Colonic mucosa (tissue), 4 donors: ENCODE results near the gene FMR1NB. TPM values are rescaled to one million over a fixed set of nuclear protein-coding genes. Genes with fewer than 3 reads are reported as not detected.

ENCODE experiments used
- DNase-seq: peaks from one replicate; pipeline ENCODE4 v3.0.0-alpha.2; 2020
- H3K27ac ChIP-seq: fragments of 200-600 bp; one replicate; pipeline ENCODE4 v1.8.0; 2021
- H3K27me3 ChIP-seq: fragments of 200-600 bp; one replicate; pipeline ENCODE4 v1.8.0; 2021
- H3K36me3 ChIP-seq: fragments of 200-600 bp; one replicate; pipeline ENCODE4 v1.8.0; 2021
- H3K4me1 ChIP-seq: fragments of 200-600 bp; one replicate; pipeline ENCODE4 v1.8.0; 2021; ENCODE audit warnings: mild to moderate bottlenecking
- H3K4me3 ChIP-seq: fragments of 200-600 bp; one replicate; pipeline ENCODE4 v1.8.0; 2021
- H3K9ac ChIP-seq, 2 donors: one replicate each; pipeline ENCODE4 v1.7.0; 2013; ENCODE audit warnings: control low read depth in 2 of 2, low read depth in 2 of 2, low read length in 2 of 2
- H3K9me3 ChIP-seq: fragments of 200-600 bp; one replicate; pipeline ENCODE4 v1.8.0; 2021
- intact Hi-C: fragments of 100-400 bp; cut with DNase I; formaldehyde crosslinking; loops from one replicate; pipeline ENCODE4 v1.14.1; 2022
- total RNA-seq, 2 donors: library from RNA; stranded (reverse); fragmentation: NEBNext Ultra II Directional in 1 of 2; extraction: Animal tissue kit (Norgen Biotek cat#: 25700) in 1 of 2; gene quantifications; one replicate each; pipeline ENCODE4 v1.2.1, GENCODE V29; 2021
- TF ChIP-seq, protein P1 (sequence below): fragments of 200-600 bp; IDR thresholded peaks from one replicate; pipeline ENCODE4 v1.8.0; 2022; ENCODE audit warnings: antibody characterized with exemption, mild to moderate bottlenecking
- donor health status: healthy.
- donor health status: DM: no; HTN: no; CAD: no.
- donor health status: DM: no; HTN: no; CAD: no.

Gene FMR1NB
- total RNA-seq, 2 donors from 2014 or later, result 0.25 TPM; not detected in 1

DNA sequence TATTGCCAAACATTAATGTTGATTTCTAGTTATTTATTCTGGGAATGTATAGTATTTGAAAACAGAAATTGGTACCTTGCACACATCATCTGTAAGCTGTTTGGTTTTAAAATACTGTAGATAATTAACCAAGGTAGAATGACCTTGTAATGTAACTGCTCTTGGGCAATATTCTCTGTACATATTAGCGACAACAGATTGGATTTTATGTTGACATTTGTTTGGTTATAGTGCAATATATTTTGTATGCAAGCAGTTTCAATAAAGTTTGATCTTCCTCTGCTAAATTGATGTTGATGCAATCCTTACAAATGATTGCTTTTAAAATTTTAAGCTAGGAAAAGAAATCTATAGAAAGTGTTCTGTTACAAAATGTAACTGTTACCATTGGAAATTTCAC lies 30.8 kb upstream of the FMR1NB start:
- Histone ChIP-seq H3K4me3 (no peak overlapping the region), H3K4me1 (no peaks in the 10 kb centered on the region), H3K27ac (no peak overlapping the region), H3K27me3 (no peaks in the 10 kb centered on the region), H3K9me3 (no peaks in the 10 kb centered on the region), H3K9ac (no peak overlapping the region), H3K36me3 (no peaks in the 10 kb centered on the region)
- no peak for DNase-seq
- TF ChIP-seq, protein P1, sequence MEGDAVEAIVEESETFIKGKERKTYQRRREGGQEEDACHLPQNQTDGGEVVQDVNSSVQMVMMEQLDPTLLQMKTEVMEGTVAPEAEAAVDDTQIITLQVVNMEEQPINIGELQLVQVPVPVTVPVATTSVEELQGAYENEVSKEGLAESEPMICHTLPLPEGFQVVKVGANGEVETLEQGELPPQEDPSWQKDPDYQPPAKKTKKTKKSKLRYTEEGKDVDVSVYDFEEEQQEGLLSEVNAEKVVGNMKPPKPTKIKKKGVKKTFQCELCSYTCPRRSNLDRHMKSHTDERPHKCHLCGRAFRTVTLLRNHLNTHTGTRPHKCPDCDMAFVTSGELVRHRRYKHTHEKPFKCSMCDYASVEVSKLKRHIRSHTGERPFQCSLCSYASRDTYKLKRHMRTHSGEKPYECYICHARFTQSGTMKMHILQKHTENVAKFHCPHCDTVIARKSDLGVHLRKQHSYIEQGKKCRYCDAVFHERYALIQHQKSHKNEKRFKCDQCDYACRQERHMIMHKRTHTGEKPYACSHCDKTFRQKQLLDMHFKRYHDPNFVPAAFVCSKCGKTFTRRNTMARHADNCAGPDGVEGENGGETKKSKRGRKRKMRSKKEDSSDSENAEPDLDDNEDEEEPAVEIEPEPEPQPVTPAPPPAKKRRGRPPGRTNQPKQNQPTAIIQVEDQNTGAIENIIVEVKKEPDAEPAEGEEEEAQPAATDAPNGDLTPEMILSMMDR, result no peak
- intact Hi-C loops, result no loop called here

- Histone ChIP-seq H3K4me3 (no peak overlapping the region), H3K27me3 (no peaks in the 10 kb centered on the region), H3K4me1 (no peaks in the 10 kb centered on the region), H3K36me3 (no peaks in the 10 kb centered on the region), H3K9me3 (no peaks in the 10 kb centered on the region), H3K27ac (no peak overlapping the region), H3K9ac (no peak overlapping the region)
- TF ChIP-seq, protein P1, result no peak
- intact Hi-C loops, result no loop called here
- no peak for DNase-seq
Measured at GRCh38 chrX:147953976-147954375, 27.2 kb upstream of the FMR1NB start.

GRCh38 chrX:147957291-147957690 lies 23.8 kb upstream of the FMR1NB start:
- intact Hi-C loops, result no loop called here
- TF ChIP-seq, protein P1, result no peak
- no peak overlapping the region for H3K27ac ChIP-seq
- H3K4me1 ChIP-seq, result no peaks in the 10 kb centered on the region
- no peak overlapping the region for H3K9ac ChIP-seq
- no peaks in the 10 kb centered on the region for H3K9me3 ChIP-seq
- DNase-seq, result no peak
- no peaks in the 10 kb centered on the region for H3K36me3 ChIP-seq
- no peak overlapping the region for H3K4me3 ChIP-seq
- H3K27me3 ChIP-seq, result no peaks in the 10 kb centered on the region

- no peaks in the 10 kb centered on the region for H3K9me3 ChIP-seq
- no peaks in the 10 kb centered on the region for H3K4me1 ChIP-seq
- intact Hi-C loops, result no loop called here
- no peak overlapping the region for H3K4me3 ChIP-seq
- H3K27me3 ChIP-seq, result no peaks in the 10 kb centered on the region
- no peaks in the 10 kb centered on the region for H3K36me3 ChIP-seq
- TF ChIP-seq, protein P1, result no peak
- no peak overlapping the region for H3K27ac ChIP-seq
- H3K9ac ChIP-seq, result no peak overlapping the region
- DNase-seq, result no peak
Measured at GRCh38 chrX:147958291-147958690, 22.8 kb upstream of the FMR1NB start.

- no peak for DNase-seq
- intact Hi-C loops, result no loop called here
- Histone ChIP-seq H3K27me3 (no peaks in the 10 kb centered on the region), H3K36me3 (no peaks in the 10 kb centered on the region), H3K9ac (no peak overlapping the region), H3K4me1 (no peaks in the 10 kb centered on the region), H3K4me3 (no peak overlapping the region), H3K9me3 (no peaks in the 10 kb centered on the region), H3K27ac (no peak overlapping the region)
- TF ChIP-seq, protein P1, result no peak
Measured at GRCh38 chrX:147960722-147961121, 20.4 kb upstream of the FMR1NB start.

DNA sequence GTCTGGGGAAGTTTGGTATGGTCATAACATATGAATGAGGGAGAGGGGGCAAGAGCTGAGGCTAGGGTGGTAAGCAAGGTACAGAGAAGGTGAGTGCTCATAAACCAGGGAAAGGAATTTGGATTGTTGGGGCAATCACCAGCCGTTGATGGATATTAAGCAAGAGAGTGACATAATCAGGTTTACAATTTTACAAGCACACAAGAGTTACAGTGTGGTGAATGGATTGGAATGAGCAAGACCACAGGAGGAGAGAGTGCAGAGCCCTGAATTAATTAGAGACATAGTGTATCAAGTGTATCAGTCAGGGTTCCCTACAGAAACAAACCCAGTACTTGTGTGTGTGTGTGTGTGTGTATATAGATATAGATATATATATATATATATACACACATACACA lies 18.7 kb upstream of the FMR1NB start:
- intact Hi-C loops, result no loop called here
- Histone ChIP-seq H3K4me1 (no peaks in the 10 kb centered on the region), H3K27me3 (no peaks in the 10 kb centered on the region), H3K36me3 (no peaks in the 10 kb centered on the region), H3K9ac (no peak overlapping the region), H3K27ac (no peak overlapping the region), H3K9me3 (no peaks in the 10 kb centered on the region), H3K4me3 (no peak overlapping the region)
- TF ChIP-seq, protein P1, result no peak
- no peak for DNase-seq
